GM21367 (cell line): Measurements from ENCODE around the gene TSPAN16.

Source experiments
- ATAC-seq: cut with Tn5 transposase; IDR thresholded peaks from one replicate; pipeline ENCODE4 v1.9.1; 2021; ENCODE audit not compliant: unreplicated experiment

TSPAN16 gene

GRCh38 chr19:11295665-11296245 is at the start of gene TSPAN16:
Gene TSPAN16 (plus strand): TSS chr19:11296160. CDS start chr19:11296298, 138 bp downstream.
- ATAC-seq: no peak

GRCh38 chr19:11246941-11247340 is 49.0 kb upstream of the TSPAN16 start:
- ATAC-seq: no peak

- no peak for ATAC-seq
Observed at GRCh38 chr19:11247391-11247790, 48.6 kb upstream of the TSPAN16 start.

GRCh38 chr19:11247934-11248333 is 48.0 kb upstream of the TSPAN16 start:
- ATAC-seq: no peak

GRCh38 chr19:11248852-11249251 is 47.1 kb upstream of the TSPAN16 start:
- ATAC-seq: no peak

- ATAC-seq: no peak
Observed at GRCh38 chr19:11251217-11251616, 44.7 kb upstream of the TSPAN16 start.

GRCh38 chr19:11251650-11252314 is 44.2 kb upstream of the TSPAN16 start:
- no peak for ATAC-seq

- no peak for ATAC-seq
Observed at GRCh38 chr19:11252665-11253355, 43.1 kb upstream of the TSPAN16 start.

GRCh38 chr19:11254666-11255065 is 41.3 kb upstream of the TSPAN16 start:
- ATAC-seq: no peak

GRCh38 chr19:11256189-11256588 is 39.8 kb upstream of the TSPAN16 start:
- ATAC-seq: no peak

- no peak for ATAC-seq
Observed at GRCh38 chr19:11257846-11258380, 38.0 kb upstream of the TSPAN16 start.

- ATAC-seq: no peak
Observed at GRCh38 chr19:11260996-11261395, 35.0 kb upstream of the TSPAN16 start.

- no peak for ATAC-seq
Observed at GRCh38 chr19:11261431-11261970, 34.5 kb upstream of the TSPAN16 start.

GRCh38 chr19:11261971-11262839 is 33.8 kb upstream of the TSPAN16 start, which contains the start of gene DOCK6:
Gene DOCK6 (minus strand): TSS chr19:11262524. CDS start chr19:11262440, 84 bp downstream.
- ATAC-seq: no peak

GRCh38 chr19:11263726-11264125 is 32.2 kb upstream of the TSPAN16 start:
- no peak for ATAC-seq

GRCh38 chr19:11264452-11265176 is 31.3 kb upstream of the TSPAN16 start:
- no peak for ATAC-seq

GRCh38 chr19:11265177-11265784 is 30.7 kb upstream of the TSPAN16 start:
- ATAC-seq: no peak

GRCh38 chr19:11265785-11266236 is 30.1 kb upstream of the TSPAN16 start:
- ATAC-seq: no peak

- ATAC-seq: no peak
Observed at GRCh38 chr19:11267316-11268085, 28.5 kb upstream of the TSPAN16 start.
